Left ventricle myocardium superior (tissue), 1 donor: ENCODE measurements around the gene TBC1D1. TPM values are rescaled to one million over a fixed set of nuclear protein-coding genes. Genes with fewer than 3 reads are reported as not detected.
"Not testable (repeated sequence)": the region's sequence is repeated elsewhere in the genome, so short reads cannot be mapped to it uniquely, and the experiment has no call there.

Source experiments
- ATAC-seq: fragments of 200-7000 bp; cut with Tn5 transposase; one replicate; pipeline ENCODE4 v1.9.1; 2020; ENCODE audit warnings: mild to moderate bottlenecking, moderate library complexity
- DNase-seq: peaks from one replicate; pipeline ENCODE4 v3.0.0-alpha.2; 2020
- intact Hi-C: fragments of 100-400 bp; cut with micrococcal nuclease; formaldehyde crosslinking; loops from one replicate; pipeline ENCODE4 v1.11.0; 2022
- total RNA-seq: library from RNA; stranded (reverse); fragmentation: NEBNext Ultra II Directional; extraction: Animal tissue kit (Norgen Biotek cat#: 25700); gene quantifications from one replicate; pipeline ENCODE4 v1.2.1, GENCODE V29; 2021
- donor health status: DM: no; HTN: yes; CAD: no; lungs with severe emphysema.

Gene TBC1D1
- total RNA-seq, 1 donor from 2014 or later: 118 TPM

GRCh38 chr4:37951461-37952352 is 60.8 kb downstream of the TBC1D1 start:
- intact Hi-C loops: no loop called here
- no peak for DNase-seq
- no peak for ATAC-seq

GRCh38 chr4:37953156-37953555 is 62.3 kb downstream of the TBC1D1 start:
- intact Hi-C loops: no loop called here
- no peak for DNase-seq
- no peak for ATAC-seq

- intact Hi-C loops: no loop called here
- DNase-seq: no peak
- no peak for ATAC-seq
These were observed 62.9 kb downstream of the TBC1D1 start for GRCh38 chr4:37953620-37954293.

GRCh38 chr4:37956941-37957340 is 66.1 kb downstream of the TBC1D1 start:
- ATAC-seq: no peak
- DNase-seq: no peak

GRCh38 chr4:37958932-37959331 is 68.0 kb downstream of the TBC1D1 start:
- no peak for DNase-seq
- intact Hi-C loops: no loop called here

More at GRCh38 chr4:37956941-37957340, 66.1 kb downstream of the TBC1D1 start:
- intact Hi-C loops: no loop called here

GRCh38 chr4:37960098-37960497 is 69.2 kb downstream of the TBC1D1 start, which contains the start of gene PTTG2:
TSS of gene PTTG2 (plus strand) at chr4:37960398. CDS start at chr4:37960435, 37 bp downstream.
- intact Hi-C loops: no loop called here
- no peak for ATAC-seq
- DNase-seq: no peak

More at GRCh38 chr4:37958932-37959331, 68.0 kb downstream of the TBC1D1 start:
- ATAC-seq: no peak

- intact Hi-C loops: no loop called here
- no peak for DNase-seq
- no peak for ATAC-seq
These were observed 70.0 kb downstream of the TBC1D1 start for GRCh38 chr4:37960679-37961450.

- ATAC-seq (no peak), DNase-seq (no peak)
- intact Hi-C loops: no loop called here
These were observed 74.0 kb downstream of the TBC1D1 start for GRCh38 chr4:37964734-37965457.

- no peak for ATAC-seq
- intact Hi-C loops: no loop called here
- no peak for DNase-seq
These were observed 75.2 kb downstream of the TBC1D1 start for GRCh38 chr4:37966044-37966443.

GRCh38 chr4:37967736-37968135 is 76.9 kb downstream of the TBC1D1 start:
- DNase-seq (no peak), ATAC-seq (no peak)
- intact Hi-C loops: no loop called here

GRCh38 chr4:37968747-37969146 is 77.9 kb downstream of the TBC1D1 start:
- ATAC-seq (no peak), DNase-seq (no peak)
- intact Hi-C loops: no loop called here

GRCh38 chr4:37970702-37971101 is 79.8 kb downstream of the TBC1D1 start:
- ATAC-seq (peak; percentile 89), DNase-seq (peak; percentile 81)
- intact Hi-C loops: no loop called here

GRCh38 chr4:37971202-37971601 is 80.3 kb downstream of the TBC1D1 start:
- ATAC-seq (no peak), DNase-seq (no peak)
- intact Hi-C loops: no loop called here

GRCh38 chr4:37973441-37973840 is 82.6 kb downstream of the TBC1D1 start:
- intact Hi-C loops: no loop called here
- no peak for ATAC-seq
- DNase-seq: no peak

GRCh38 chr4:37975321-37975822 is 84.5 kb downstream of the TBC1D1 start:
- intact Hi-C loops, ATAC-seq: not testable (repeated sequence)

GRCh38 chr4:37976507-37976906 is 85.6 kb downstream of the TBC1D1 start:
- no peak for DNase-seq
- ATAC-seq: no peak
- intact Hi-C loops: no loop called here

More at GRCh38 chr4:37975321-37975822, 84.5 kb downstream of the TBC1D1 start:
- DNase-seq: not testable (repeated sequence)

- intact Hi-C loops: no loop called here
- peak; percentile 91 for DNase-seq
- peak; percentile 87 for ATAC-seq
These were observed 86.1 kb downstream of the TBC1D1 start for GRCh38 chr4:37976991-37977470.

- ATAC-seq (peak; percentile 83), DNase-seq (peak; percentile 87)
- intact Hi-C loops: no loop called here
These were observed 86.8 kb downstream of the TBC1D1 start for GRCh38 chr4:37977471-37978247.
